HG03039 (cell line): ENCODE measurements around the gene NFATC2.

Experiments
- ATAC-seq: cut with Tn5 transposase; IDR thresholded peaks from one replicate; pipeline ENCODE4 v1.9.1; 2021; ENCODE audit warnings: mild to moderate bottlenecking, moderate library complexity; ENCODE audit not compliant: unreplicated experiment

Gene NFATC2

DNA sequence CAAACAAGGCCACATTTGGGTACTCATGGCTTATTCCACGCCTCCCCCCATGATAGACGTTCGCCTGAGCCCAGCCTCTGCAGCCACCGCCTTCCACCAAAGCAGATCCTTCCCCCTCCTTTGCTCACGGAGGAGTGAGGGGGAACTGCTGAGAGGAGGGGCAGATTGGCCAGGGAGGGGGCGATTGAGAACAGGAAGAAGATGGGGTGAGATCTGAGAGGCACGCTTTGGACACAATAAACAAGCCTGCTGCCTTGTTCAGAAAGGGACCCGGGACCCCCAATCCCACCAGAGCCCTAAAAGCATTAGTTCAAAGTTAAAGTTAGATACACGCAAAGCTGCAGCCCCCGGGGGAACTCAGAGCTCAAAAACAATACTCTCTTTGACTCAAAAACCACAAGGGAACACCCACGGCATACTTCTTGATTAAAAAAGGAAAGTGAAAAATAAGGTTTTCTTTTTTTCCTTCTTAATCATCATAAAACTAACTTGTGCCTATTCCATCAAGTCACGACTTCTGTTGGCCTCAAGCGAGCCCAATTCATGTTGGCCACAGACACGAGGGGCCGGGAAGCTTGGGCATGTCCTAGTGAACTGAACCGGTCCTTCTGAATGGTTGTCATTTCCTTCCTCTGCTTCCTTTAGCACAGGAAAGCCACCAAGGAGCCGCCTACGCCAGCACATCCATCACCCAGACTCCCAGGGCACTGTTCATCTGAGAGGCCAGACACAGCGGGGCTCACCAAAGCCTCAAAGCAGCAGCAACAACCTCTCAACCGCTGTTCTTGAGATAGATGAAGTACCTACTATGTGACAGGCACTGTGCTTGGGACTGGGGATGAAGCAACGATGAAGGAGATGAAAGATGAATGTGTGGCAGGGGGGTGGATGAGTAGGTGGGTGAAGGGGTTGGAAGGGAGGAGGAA lies 44.7 kb downstream of the NFATC2 start:
- no peak for ATAC-seq

DNA sequence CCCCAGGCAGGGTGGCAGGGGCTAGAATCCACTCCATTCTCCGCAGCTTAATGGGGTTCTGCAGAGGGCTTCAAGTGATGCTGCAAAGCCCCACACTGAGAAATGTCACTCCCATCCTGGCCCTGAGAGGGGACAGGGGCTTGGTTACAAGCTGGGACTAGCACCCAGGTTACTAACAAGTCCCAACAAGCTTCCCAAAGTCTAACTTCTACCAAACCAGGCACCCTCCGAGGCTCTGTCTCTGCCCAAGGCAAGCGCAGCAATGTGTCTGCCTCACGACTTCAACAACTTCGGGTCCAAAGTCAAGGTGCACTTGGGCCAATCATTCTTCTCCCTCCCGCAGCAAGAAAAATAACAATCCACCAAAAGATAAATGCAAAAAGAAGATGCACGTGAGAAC lies 45.6 kb downstream of the NFATC2 start:
- ATAC-seq = no peak

DNA sequence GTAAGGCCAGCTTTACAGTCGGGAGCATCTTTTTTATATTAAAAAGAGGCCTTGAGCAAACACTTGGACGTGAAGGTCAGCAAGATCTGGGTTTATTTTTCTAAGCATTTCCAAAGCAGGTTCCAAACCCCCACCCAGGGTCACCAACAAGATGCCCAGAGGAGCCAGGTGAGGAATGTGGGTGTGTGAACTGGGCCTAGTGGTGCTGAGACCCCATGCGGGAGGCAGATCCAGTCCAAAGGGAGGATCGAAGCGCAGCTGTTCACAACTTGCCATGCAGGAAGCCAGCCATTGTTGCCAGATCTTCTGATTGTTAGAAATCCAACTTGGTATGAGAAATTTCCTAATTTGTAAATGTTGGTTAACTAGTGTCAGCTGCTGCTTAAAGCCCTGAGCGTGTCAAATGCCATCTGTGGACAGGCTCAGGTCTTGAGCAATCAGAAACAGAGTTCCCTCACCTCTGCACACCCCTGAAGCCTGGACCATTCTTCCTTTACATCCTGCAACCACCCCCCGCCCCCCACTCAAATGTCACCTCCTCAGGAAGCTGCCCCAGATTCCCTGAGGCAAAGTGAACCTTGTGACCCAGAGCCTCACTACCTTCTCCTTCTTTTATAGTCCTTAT lies 46.5 kb downstream of the NFATC2 start:
- no peak for ATAC-seq

DNA sequence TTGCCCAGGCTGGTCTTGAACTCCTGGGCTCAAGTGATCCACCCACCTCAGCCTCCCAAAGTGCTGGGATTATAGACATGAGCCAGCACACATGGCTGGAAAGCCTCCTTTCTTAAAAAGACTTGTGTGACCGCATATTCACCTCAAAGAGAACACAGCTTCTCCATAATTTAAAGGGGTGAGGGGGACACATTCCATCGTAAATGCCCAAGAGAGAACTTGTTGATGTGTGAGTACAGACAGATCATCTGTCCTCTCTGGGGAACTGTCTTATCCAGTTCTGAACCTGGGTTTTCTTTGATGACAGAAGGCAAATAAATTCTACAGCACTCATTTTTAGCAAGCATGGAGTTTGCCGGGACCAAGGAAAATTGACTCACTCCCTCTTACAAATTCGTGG lies 47.2 kb downstream of the NFATC2 start:
- ATAC-seq = no peak

DNA sequence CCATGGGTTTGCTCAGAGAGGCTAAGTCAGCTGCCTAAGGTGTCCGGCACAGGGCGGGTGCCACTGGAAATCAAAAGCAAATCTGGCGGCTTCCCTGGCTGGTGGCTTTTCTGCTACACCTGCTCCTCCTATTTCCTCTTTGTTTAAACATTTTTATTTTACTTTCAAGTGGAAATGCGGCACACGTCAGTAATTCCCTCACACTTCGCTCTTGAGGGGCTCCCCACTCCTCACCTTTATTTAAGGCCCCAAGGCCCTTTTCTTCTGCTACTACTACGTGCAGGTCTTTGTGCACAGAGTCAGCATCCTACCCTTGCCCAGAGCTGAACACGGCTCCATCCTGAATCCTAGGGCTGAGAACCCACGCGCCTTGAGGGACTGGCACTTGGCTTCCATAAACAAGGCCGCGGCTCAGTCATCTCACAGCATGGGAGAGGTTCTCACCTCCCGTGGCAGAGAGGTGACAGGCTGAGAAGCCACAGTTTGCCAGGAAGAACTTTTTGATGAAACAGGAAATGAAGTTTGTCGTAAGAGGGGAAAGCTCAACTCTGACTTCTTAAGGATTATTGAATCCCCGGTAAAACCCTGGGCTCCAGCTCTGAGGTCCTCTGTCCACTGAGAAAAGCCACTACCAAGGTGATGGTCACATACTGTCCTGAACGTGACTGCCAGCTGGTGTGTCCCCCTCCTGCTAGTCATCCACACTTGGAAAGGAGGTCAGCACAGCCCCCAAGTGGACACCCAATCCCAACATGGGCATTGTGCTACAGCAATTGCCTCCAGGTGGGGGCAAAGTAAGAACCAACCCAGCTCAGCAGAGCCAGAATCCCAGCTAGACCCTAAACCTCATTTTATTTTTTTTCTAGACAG lies 48.0 kb downstream of the NFATC2 start:
- ATAC-seq = no peak

DNA sequence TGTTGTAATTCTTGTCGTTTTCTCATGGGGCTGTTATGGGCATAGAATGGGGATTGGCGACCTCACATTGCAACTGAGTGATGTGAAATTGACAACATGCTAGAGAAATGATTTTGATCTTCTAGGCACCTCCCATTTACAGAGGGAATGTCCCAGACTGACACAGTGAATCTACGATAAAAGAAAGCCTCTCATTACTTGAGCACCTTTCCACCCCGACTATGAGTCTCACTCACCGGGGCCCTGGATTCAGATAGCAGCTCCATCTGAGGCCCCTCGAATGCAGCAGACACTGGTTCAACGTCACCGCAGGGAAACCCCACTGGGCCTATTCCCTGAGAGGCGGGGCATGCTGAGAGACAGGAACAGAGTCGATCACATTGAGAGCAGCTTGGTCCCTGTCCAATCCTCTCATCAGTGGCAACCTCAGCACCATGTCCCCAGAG lies 49.1 kb downstream of the NFATC2 start:
- ATAC-seq = no peak

DNA sequence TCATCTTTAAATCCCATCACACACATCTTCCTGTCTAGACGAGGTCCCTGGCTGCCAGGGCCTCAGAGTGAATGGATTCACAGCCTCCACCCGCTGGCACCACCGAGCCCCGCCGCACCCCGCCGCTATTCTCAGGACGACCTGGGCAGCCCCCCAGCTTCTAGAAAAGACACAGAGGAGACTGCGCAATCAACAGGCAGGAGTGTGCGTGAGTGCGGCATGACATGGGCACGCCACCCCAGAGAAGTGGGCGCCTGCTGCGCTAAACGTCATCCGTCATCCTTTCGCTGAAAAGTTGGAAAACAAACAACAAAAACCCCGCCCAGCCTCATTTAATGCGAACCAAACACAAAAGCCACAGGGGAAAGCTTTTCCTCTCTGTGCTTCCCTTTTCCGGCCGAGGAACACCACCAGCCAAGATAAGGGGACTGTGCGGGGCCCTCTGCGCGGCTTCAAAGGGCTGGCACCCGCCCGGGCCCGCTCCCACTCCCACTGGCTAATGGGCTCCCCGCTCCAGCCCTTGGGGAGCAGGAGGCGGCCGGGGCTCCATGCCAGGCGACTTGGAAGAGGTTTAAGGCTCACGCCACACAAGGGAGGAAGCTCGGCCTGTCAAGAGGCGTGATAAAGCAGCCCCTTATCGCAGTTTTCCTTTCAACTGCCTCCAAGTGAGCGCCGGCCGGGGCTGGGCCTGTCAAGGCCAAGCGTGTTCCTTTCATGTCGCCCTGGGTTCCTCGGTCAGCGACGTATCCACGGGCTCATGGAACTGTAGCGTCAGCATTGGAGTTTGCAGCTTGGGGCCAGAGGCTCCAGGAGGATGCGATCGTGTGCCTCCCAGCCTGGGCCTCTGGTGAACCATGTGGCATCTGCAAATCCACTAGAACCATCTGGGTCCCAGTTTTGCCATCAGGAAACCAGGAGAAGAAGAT lies 50.1 kb downstream of the NFATC2 start:
- ATAC-seq = no peak

DNA sequence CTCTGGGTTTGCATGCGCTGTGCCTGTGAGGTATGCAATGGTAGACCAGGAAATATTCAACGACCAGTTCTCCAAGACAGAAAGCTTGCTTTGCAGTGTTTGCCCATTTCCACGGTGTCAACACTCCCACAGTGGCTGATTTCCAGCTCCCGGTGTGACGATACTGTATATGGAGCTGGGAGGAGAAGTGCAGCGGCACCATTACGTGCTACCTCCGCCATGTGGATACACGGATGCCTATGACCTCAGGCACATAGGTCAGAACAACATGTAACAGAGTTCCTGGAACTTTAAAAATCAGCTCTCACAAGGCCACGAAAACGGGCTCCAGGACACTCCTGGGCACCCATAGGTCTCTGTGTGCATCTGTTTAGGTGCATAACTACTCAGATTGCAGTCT lies 51.1 kb downstream of the NFATC2 start:
- ATAC-seq = no peak

DNA sequence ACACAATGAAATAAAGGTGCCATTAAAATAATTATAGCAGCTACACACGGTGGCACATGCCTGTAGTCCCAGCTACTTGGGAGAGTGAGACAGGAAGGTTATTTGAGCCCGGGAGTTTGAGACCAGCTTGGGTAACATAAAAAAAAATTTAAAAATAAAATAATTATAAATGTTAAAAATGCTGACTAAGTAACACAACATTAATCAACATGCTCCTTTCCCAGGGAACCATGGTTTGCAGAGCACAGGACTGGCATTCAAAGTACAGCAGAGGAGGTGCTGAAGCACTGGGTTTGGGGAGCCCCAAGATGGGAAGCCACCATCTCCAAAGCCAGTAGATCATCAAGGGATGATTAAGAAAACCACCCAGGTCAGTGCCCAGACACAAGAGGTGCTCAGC lies 51.9 kb downstream of the NFATC2 start:
- no peak for ATAC-seq

DNA sequence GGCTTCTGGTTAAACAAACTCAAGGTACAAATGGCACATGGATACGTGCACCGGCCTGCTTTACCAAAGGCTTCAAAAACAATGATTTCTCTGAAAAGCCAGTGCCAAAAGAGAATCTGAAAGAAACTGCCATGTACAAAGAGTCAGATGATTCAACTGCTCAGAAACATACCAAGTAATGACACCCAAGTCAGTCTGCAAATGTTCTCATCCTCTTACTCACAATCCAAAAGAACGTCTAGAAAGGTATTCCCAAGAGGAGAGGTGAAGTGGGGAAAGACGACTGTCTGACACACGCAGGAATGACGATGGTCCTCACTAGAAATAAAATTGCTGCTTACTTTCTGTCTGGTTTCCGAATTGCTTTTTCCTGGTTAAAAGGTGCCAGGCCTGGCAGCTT lies 52.9 kb downstream of the NFATC2 start:
- ATAC-seq = no peak

DNA sequence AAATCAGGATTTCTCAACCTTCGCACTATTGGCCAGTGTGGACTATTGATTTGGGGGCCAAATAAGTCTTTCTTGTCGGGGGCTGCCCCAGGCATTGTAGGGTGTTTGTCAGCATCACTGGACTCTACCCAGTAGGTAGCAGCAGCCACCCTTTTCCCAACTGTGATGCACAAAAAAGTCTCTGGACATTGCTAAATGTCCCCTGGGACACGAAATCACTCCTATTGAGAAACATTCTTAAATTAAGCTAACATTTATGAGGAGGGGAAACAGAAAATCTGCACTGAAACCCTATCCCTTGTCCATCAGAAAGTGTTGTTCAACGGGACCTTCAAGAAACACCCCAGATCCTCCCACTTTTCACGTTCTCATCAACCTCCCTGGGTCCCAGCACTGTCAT lies 54.2 kb downstream of the NFATC2 start:
- ATAC-seq = no peak

DNA sequence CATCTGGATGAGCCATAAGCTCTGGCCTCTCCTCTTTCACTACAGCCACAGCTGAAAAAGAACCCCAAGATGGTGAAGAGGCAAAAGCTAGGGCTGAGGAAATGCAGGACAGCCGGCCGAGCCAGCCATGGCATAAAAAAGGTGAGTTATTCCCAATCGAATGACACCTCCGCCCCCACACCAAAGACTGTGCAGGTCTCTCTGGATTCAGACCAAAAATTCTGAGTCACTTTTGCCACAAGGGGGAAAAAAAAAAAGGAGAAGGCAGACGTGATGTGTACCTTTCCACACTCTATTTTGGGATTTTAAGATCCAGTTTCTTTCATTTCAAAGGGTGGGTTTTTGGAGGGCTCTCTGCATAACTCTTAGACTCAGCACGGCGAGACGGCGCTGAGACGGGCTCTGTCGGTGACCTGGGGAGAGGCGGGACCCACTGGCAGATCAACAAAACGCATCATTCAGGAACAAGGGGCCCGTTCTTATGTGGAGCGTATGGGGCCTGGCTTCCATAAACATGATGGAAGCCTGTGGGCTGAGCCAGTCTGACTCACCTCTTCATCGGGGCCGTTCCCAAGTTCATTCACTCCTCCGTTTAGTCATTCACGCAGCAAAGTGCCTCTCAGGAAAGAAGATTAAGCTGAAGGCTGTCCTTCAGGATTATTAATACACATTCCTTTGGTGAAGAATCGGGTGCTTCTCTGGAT lies 54.8 kb downstream of the NFATC2 start:
- no peak for ATAC-seq

DNA sequence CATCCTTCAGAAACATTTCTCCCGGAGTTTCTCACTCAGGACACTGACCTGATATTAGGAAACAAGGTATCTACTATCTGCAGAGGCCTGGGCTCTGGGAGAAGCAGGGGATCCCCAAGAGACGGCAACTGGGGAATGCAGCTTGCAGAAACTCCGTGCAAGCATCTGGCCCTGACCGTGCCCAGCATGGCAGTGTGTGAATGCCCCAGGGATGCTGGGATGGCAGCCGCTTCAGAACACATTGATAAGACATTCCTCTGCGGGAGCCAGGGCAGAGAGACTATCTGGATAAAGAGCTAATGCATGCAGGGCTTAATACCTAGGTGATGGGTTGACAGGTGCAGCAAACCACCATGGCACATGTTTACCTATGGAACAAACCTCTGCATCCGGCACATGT lies 55.4 kb downstream of the NFATC2 start:
- ATAC-seq = no peak

DNA sequence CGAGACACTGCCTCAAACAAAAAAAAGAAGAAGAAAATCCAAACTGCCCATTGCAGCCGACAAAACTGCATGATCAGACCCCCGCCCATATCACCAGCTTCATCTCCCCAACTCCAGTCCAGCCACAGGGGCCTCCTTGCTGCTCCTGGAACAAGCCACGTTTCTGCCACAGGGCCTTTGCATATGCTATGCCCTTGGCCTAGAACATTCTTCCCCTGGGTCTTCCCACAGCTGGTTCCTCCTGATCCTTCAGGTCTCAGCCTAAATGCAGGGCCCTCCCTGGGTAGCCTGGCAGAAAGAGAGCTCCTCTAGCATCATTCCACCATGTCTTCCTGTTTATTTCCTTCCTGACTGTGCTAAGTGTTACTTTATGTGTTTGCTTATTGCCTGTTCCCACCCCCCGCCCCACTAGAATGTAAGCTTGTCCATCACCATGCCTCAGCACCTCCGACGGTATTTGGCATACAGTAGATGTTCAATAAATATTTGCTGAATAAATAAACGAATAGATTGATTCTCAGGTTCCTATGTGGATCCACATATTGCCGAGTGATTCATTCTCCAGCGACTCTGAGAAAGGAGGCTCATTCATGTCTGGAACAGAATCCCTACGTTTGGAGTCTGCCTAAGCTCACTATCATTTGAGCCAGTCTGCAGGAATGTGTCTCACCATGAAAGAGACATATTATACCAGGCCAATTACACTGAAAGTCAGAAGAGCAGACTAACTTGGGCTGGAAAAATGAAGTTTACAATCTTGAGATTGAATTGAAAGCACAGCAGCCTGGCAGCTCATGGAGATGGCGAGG lies 56.1 kb downstream of the NFATC2 start:
- ATAC-seq = no peak

DNA sequence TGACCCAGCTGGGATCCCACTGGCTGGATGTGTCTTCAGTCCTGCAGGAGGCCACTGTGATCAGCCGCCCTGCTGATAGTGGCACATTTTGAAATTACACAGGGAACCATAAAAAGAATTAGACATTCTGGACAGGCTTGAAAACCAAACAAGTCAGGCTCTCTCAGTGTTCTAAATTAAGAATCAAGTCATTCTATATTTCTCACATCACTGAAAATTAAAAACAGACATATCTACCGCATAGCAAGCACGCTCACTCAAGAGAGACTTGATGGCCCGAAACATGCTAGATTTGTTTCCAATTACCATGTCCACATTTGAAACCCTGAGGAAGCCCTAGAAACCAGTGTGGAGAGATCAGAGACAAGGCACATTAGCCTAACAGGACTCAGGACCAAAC lies 57.7 kb downstream of the NFATC2 start:
- no peak for ATAC-seq

DNA sequence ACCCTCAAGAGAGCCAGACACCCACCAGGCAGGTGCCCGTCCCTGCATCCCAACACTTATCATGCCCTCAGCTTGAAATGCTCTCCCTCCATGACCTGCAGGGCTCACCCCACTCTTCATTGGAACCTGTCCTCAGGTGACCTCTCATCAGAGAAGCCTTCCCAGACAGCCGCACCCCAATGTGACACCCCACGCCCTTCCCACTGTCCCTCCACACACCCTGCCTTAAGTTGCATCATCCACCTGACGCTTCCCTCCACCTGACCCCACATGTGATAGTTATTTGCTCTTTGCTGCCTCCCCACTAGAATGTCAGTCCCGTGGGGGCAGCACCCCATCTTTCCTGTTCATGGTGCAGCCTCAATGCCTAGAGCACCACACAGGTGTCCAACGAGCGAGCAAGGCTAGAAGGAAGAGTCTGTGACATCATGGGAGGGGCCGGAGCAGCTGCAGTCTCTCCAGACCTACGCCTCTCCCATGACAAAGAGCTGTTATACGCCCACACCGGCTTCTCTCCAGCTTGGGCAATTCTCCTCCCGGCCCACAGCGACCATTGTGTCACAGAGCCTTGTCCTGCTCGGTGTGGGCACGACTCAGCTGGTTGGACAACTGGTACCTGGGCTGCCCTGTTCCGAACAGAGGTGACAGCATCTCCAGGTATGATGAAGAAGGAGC lies 58.2 kb downstream of the NFATC2 start:
- no peak for ATAC-seq

DNA sequence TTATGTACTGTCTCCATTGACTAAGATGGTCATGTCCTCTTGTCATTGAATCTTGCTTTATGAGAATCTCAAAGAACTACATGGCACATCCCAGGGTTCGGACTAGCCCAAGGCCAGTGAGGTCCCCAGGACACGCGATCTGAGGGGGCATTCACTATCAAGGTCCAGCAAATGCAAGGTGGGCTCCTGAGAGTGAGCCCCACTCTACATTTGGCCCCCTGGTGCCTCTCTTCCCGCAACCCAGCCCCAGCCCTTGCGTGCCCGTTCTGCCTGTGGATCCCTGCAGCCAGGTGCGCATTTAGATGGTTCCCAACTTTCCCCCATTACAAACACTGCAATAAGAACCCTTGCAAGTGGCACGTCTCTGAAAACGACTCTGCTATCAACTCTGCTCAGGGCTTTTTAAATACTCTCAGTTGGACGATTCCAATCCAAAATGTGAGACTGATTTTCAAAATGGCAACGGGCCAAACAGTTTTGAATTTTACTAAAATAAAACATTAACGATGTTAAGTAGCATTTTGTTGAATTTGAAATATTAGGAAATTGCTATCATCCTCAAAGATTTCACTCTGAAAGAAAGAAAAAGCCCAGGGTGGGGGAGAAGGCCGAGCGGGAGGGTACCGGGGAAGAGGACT lies 59.6 kb downstream of the NFATC2 start:
- ATAC-seq = no peak

DNA sequence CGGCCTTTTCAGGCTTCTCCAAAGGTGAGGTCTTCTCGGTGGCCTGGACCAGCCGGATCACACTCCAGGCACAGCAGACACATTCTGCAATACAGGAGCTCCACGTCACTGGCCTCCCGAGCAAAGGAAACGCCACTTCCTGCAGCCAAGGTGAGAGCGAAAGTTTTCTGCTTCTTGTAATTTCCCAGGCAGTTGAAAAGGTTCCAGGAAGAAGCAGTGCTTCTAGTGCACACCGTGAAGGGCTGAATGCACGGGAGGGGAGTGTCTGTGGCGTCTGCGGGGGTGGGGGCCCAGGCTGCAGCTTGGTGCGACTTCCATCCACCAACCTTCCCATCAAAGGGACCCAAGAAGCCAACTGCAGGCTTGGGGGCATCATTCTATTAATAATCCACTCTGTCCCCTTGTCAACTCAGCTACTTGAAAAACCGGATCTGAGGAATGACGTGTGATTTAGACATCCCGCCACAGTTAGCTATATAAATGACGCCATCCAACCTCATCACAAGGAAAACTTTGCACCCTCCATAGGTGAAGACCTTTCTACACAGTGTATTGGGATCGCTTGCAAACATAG lies 61.1 kb downstream of the NFATC2 start:
- ATAC-seq = no peak
